ENCODE data around the gene CDH5.
"Not testable (repeated sequence)": the region's sequence is repeated elsewhere in the genome, so short reads cannot be mapped to it uniquely, and the experiment has no call there.

Gene CDH5

DNA sequence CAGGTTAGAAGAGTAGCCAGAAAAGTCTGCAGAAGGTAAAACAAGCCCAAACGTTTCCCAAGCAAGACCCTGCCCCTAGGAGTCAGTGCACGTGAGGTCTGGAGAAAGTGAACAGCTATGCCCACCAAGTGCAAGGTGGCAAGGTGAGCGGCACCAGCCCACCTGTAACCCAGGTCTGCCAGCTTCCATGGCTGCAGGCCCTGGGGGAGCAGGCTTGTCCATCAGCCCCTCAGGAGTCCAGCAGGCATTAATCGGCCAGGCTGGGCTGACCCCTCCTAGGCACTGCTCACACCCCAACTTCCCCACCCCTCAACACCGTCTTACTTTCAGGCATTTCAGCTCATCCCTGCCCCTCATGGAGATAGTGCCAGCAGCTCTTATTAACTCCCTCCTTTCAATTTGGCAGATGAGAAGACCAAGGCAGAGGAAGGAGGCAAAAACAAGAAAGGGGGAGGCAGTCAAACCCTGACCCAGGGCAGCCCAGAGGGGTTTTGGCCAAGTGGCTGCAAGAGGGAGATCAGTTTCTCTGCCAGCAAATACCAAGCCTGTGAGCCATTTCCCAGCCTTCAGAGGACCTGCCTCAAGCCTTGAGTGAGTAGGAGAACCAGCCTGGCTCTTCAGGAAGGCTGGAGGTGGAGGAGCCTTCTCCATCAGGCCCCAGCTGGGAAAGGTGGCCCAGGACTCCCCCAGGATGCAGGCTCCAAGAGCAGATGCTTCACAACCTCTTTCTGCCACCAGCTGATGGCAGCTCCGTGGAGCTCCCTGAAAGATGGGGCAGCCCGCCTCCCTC is 75.3 kb downstream of the CDH5 start:
- DNase-seq, result no peak

DNA sequence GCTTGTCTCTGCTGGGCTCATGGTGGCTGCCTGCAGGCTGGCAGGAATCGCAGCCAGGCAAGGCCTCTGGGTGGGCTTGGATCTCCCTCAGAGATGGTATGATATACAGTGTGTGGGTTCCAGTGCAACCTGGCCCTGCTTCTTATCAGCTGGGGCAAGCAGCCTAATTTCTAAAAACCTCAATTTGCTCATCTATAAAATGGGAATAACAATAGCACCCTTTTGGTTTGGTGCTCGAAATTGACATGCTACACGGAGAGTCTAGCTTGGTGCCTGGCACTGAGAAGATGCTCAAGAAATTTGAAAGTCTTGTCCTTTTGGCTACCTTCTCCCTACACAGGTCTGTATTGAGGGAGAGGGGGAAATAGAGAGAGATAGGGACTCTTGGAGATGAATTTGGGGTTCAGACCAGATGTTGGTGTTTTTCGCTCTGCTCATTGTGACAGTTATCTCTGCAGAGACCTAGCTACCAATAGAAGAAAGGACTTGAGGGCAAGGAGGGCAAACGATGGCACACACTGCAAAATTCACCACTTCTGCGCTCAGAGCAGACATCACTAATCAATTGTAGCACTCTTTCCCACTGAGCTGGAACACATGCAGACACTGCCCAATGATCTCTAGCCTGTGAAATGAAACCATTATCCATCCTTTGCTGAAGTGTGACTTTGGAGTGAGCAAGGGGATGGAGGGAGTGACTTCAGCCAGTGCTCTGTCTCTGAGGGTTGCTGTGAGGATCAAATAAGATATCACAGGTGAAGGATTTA is 76.2 kb downstream of the CDH5 start:
- DNase-seq, result no peak

DNA sequence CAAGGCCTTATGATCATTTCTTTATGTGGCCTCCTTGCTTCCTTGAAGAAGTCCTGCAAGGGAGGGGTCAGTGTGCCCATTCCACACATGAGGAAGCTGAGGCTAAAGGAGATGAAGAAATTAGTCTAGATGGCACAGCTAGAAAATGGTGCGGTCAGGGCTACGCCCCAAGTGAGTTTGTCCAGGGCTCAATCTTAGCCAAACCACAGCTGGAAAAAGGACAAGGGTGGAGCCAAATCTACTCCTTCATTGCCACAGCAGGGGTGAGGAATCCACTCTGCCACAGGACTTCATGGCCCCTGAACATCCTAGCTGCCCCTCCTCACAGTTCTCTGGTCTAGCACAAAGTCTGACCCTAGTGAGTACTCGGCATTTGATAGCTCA is 76.8 kb downstream of the CDH5 start:
- DNase-seq, result no peak

DNA sequence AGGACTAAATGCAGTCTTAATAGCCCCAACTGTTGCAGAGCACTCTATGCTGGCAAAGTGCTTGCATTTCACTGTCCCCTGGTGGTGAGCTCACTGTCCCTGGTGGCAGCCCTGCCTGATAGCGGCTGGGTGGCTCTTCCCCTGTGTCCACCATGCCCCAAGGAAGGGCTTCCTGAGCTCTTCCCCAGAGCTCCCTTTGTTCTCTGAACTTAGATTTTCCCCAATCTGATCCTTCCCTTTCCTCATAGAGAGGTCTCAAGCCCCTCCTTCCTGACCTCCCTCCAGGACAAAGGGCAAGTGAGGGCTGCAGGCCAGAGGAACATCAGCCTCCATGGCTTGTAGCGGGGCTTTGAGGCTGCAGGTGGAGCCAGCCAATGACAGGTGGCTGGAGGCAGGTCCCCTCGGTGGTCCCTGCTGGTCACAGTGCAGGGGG is 77.6 kb downstream of the CDH5 start:
- DNase-seq, result no peak

DNA sequence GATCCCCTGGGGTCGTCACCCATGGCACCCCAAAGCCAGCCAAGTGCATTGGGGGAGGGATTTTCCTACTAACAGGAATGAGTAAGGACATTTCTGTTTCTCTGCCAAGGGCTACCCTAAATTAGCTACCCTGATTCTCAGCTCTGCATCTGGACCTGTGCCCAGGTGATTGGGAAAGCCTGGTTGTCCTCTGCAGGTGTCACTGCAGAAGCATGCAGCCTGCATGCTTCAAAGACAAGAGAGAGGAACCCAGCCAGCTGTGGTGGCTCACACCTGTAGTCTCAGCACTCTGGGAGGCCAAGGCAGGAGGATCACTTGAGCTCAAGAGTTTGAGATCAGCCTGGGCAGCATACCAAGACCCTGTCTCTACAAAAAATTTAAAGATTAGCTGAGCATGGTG is 80.2 kb downstream of the CDH5 start:
- no peak for DNase-seq

DNA sequence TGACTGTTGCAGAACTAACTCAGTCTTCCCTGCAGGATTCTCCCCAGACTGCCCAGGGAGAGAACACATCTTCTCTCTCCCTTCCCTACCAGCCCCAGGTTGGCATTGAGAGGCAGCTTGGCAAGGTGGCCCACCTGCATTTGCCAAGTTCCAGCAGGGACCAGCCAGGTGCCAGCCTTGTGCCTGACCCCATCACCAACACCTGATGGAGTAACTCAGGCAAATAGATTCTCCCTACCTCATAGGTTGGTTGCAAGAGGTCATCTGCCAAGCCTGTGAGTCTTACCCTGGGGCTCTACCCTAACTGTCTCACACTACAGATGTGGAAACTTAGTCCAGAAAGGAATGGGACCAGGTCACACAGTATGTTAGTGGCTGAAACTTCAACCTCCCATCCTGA is 81.0 kb downstream of the CDH5 start:
- no peak for DNase-seq

DNA sequence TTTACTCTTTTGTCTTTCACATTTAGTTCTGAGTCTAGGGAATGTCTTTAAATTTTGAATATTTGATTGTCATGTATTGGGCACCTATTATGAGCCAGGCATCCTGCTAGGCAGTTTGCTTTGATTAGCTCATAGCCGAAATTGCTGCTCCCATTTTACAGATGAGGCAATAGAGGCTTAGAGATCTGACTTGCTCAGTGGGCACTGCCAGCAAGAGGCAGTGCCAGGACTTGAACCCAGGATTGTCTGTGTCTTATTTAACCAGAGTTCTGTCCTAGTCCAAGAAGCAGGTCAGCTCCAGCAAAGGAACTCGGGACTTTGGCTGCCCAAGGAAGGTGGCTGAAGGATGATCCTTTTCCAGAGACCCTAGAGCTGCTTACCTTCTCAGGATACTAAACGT is 85.1 kb downstream of the CDH5 start:
- DNase-seq, result no peak

DNA sequence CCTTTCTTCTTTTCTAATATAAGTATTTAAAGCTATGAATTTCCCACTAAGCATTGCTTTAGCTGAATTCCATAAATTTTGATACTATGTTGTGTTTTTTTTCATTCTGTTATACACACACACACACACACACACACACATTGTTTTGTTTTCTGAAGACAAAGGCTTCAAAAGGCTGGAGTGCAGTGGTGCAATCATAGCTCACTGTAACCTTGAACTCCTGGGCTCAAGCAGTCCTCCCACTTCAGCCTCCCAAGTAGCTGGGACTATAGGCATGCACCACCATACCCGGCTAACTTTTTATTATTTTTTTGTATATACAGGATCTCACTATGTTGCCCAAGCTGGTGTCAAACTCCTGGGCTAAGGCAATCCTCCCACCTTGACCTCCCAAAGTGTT is 86.7 kb downstream of the CDH5 start:
- DNase-seq, result not testable (repeated sequence)
